HepG2 (cell line): ENCODE data around the gene ELF1. TPM values are rescaled to one million over a fixed set of nuclear protein-coding genes. Genes with fewer than 3 reads are reported as not detected.
A peak's percentile ranks its signal among the peaks of the same experiment; 100 is the strongest.
"Not testable (repeated sequence)": the region's sequence is repeated elsewhere in the genome, so short reads cannot be mapped to it uniquely, and the experiment has no call there.

Source experiments
- ATAC-seq: fragments of 200-7000 bp; cut with Tn5 transposase; 3 replicates; pipeline ENCODE4 v1.9.1; 2020; ENCODE audit warnings: mild to moderate bottlenecking, moderate library complexity
- BruUV-seq: library from RNA; stranded (reverse); fragments of 400-500 nt; replicated peaks from 2 replicates; lab custom pipeline; 2021; lab: Mats Ljungman, UMichigan
- CTCF ChIA-PET: fragments of 300-600 bp; formaldehyde crosslinking; extraction: SDS; loops from one replicate; lab custom pipeline; 2021; ENCODE audit warnings: low total read pairs, inconsistent platforms, low intra/inter-chr PET ratio; lab: Yijun Ruan, JAX
- POLR2A ChIA-PET: fragments of 350-600 bp; sonication (Branson Sonifier 250); formaldehyde crosslinking; loops from one replicate; lab custom pipeline; 2020; ENCODE audit warnings: antibody characterized with exemption, inconsistent platforms; lab: Yijun Ruan, JAX
- DNase-seq: peaks from one replicate; pipeline ENCODE4 v3.0.0-alpha.2; 2015; ENCODE audit warnings: low spot score
- FAIRE-seq: peaks from 3 replicates; lab custom pipeline; 2011; peaks lifted over from hg19 to GRCh38; lab: Jason Lieb, UNC
- H2AFZ ChIP-seq: one replicate; pipeline ENCODE4 v1.6.1; 2011; ENCODE audit warnings: low read length, inconsistent platforms
- H3K27ac ChIP-seq: fragments of 300-600 bp; 3 replicates; pipeline ENCODE4 v1.8.0; 2011; ENCODE audit warnings: mixed run types, mild to moderate bottlenecking, mixed read lengths, low read length, inconsistent platforms; ENCODE audit not compliant: insufficient read depth; ENCODE audit errors: extremely low read length
- H3K27me3 ChIP-seq, 2 experiments: fragments of 200-600 bp in 1 of 2; 2 replicates in 1 of 2; 3 replicates in 1 of 2; pipeline versions ENCODE4 v1.6.0 to v1.8.0; 2011; ENCODE audit warnings: low read length in 2 of 2, mild to moderate bottlenecking in 2 of 2, moderate library complexity in 2 of 2, inconsistent platforms in 1 of 2; ENCODE audit not compliant: insufficient read depth in 2 of 2, control insufficient read depth in 1 of 2
- H3K36me3 ChIP-seq, 2 experiments: fragments of 200-600 bp in 1 of 2; replicated peaks in 1 of 2; 2 replicates in 1 of 2; 3 replicates in 1 of 2; pipeline versions ENCODE4 v1.5.1 to v1.8.0; 2011; ENCODE audit warnings: low read length in 2 of 2, inconsistent platforms in 1 of 2; ENCODE audit not compliant: insufficient read depth in 2 of 2, control insufficient read depth in 1 of 2
- H3K4me1 ChIP-seq: 2 replicates; pipeline ENCODE4 v1.5.1; 2012; ENCODE audit warnings: low read length, inconsistent platforms; ENCODE audit not compliant: insufficient read depth
- H3K4me2 ChIP-seq: 2 replicates; pipeline ENCODE4 v1.6.0; 2011; ENCODE audit warnings: low read depth, low read length, inconsistent platforms
- H3K4me3 ChIP-seq, 3 experiments: fragments of 200-600 bp in 1 of 3; sonication (generic), shearing (Covaris generic) in 1 of 3; replicated peaks in 1 of 3; 2 replicates each; pipeline ENCODE4 v1.5.1; 2011 to 2016; ENCODE audit warnings: low read length in 3 of 3, inconsistent platforms in 2 of 3, low read depth in 2 of 3, mild to moderate bottlenecking in 2 of 3, control low read depth in 1 of 3, mixed read lengths in 1 of 3; ENCODE audit not compliant: insufficient read depth in 1 of 3
- H3K79me2 ChIP-seq: one replicate; pipeline ENCODE4 v1.6.1; 2011; ENCODE audit warnings: low read length, inconsistent platforms; ENCODE audit not compliant: insufficient read depth
- H3K9ac ChIP-seq: 2 replicates; pipeline ENCODE4 v1.6.0; 2011; ENCODE audit warnings: mild to moderate bottlenecking, low read depth, low read length, inconsistent platforms; ENCODE audit not compliant: insufficient read depth
- H3K9me3 ChIP-seq: 2 replicates; pipeline ENCODE4 v1.5.1; 2012; ENCODE audit warnings: mild to moderate bottlenecking, low read length
- H4K20me1 ChIP-seq: 2 replicates; pipeline ENCODE4 v1.6.0; 2011; ENCODE audit warnings: inconsistent platforms, mild to moderate bottlenecking, low read length, moderate library complexity; ENCODE audit not compliant: insufficient read depth
- IRF2 ChIP-seq: IDR thresholded peaks from 2 replicates; pipeline ENCODE4 v1.6.1; 2018; ENCODE audit warnings: missing genetic modification reagents, missing compliant biosample characterization
- JUNB ChIP-seq: sonication (generic); formaldehyde crosslinking; IDR thresholded peaks from 2 replicates; pipeline ENCODE4 v1.8.0; 2022; ENCODE audit warnings: missing genetic modification reagents, mild to moderate bottlenecking, borderline replicate concordance
- WGBS: methylation state at CpG from one replicate; pipeline ENCODE4 v1.1.6; 2017; ENCODE audit warnings: low lambda C conversion rate; 5-methylcytosine and 5-hydroxymethylcytosine counted together
- in situ Hi-C: cut with HindIII; loops from 2 replicates; pipeline ENCODE4 v1.10.0; 2017; ENCODE audit warnings: low pct_unique_long_range_greater_than_20kb; ENCODE audit not compliant: extremely low pct_ligation_motif_present
- intact Hi-C: fragments of 100-400 bp; cut with micrococcal nuclease; formaldehyde crosslinking; loops from one replicate; pipeline ENCODE4 v1.10.0; 2022; ENCODE audit not compliant: unreplicated experiment
- polyA plus RNA-seq, 8 experiments: library from polyadenylated mRNA; depleted of rRNA in 3 of 8; stranded (reverse) in 7 of 8; unstranded in 1 of 8; fragments of >200 nt; fragmentation: Illumina TruSeq in 4 of 8; extraction: Trizol in 4 of 8; gene quantifications; 2 replicates each; pipeline versions ENCODE4 v1.2.1 to v1.2.3, GENCODE V29; 2011 to 2016; ENCODE audit warnings: low read depth in 4 of 8, missing spikeins in 1 of 8, mixed read lengths in 1 of 8; ENCODE audit not compliant: insufficient read depth in 1 of 8
- total RNA-seq, 5 experiments: library from RNA; depleted of rRNA; stranded (reverse); fragments of >200 nt; fragmentation: Illumina TruSeq; extraction: Trizol; gene quantifications; 2 replicates each; pipeline ENCODE4 v1.2.3, GENCODE V29; 2016; ENCODE audit warnings: low read depth in 1 of 5
- TF ChIP-seq, protein P1 (sequence below): sonication (generic); formaldehyde crosslinking; IDR thresholded peaks from 2 replicates; pipeline ENCODE4 v1.5.0; 2020; ENCODE audit warnings: missing genetic modification reagents
- TF ChIP-seq, protein P2 (sequence below): sonication (generic); formaldehyde crosslinking; IDR thresholded peaks from 2 replicates; pipeline ENCODE4 v1.4.0; 2020; ENCODE audit warnings: missing genetic modification reagents

ELF1 gene
- total and polyA plus RNA-seq, 2 of the 13 experiments (the other 11 are each of a cell fraction or from before 2014, with no cell fraction given), result 24.6 to 71.5 TPM

DNA sequence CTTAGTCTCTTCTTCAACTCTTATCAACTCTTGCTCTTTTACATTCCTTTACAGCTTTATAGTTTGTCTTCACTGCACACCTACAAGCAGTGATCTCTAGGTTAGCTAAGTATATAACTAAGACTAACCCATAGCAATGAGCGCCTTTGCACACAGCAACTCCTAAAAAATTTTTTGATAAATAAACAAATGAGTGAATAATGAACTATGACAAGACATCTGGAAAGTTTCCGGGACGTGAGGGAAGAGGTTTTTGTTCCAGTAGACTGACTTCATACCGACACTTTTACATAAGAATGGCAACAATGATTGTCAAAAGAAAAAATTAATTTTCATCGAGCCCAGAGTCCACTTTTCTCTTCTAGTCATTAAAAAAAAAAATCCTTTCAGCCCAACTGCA lies 98.3 kb downstream of the ELF1 start:
- in situ Hi-C loops, result no loop called here
- TF ChIP-seq, protein P1, sequence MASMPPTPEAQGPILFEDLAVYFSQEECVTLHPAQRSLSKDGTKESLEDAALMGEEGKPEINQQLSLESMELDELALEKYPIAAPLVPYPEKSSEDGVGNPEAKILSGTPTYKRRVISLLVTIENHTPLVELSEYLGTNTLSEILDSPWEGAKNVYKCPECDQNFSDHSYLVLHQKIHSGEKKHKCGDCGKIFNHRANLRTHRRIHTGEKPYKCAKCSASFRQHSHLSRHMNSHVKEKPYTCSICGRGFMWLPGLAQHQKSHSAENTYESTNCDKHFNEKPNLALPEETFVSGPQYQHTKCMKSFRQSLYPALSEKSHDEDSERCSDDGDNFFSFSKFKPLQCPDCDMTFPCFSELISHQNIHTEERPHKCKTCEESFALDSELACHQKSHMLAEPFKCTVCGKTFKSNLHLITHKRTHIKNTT (CRISPR knock-in tag), result no peak
- TF ChIP-seq, protein P2, sequence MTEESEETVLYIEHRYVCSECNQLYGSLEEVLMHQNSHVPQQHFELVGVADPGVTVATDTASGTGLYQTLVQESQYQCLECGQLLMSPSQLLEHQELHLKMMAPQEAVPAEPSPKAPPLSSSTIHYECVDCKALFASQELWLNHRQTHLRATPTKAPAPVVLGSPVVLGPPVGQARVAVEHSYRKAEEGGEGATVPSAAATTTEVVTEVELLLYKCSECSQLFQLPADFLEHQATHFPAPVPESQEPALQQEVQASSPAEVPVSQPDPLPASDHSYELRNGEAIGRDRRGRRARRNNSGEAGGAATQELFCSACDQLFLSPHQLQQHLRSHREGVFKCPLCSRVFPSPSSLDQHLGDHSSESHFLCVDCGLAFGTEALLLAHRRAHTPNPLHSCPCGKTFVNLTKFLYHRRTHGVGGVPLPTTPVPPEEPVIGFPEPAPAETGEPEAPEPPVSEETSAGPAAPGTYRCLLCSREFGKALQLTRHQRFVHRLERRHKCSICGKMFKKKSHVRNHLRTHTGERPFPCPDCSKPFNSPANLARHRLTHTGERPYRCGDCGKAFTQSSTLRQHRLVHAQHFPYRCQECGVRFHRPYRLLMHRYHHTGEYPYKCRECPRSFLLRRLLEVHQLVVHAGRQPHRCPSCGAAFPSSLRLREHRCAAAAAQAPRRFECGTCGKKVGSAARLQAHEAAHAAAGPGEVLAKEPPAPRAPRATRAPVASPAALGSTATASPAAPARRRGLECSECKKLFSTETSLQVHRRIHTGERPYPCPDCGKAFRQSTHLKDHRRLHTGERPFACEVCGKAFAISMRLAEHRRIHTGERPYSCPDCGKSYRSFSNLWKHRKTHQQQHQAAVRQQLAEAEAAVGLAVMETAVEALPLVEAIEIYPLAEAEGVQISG (CRISPR knock-in tag), result no peak
- TF ChIP-seq IRF2 (CRISPR knock-in tag) (no peak), JUNB (no peak)
- Histone ChIP-seq H3K79me2 (no peaks in the 10 kb centered on the region), H3K27me3 (no peaks in the 10 kb centered on the region; a peak in 2 of 5 replicates), H3K27ac (peak overlapping the region; percentile 71), H3K4me2 (peak overlapping the region; percentile 81), H3K9me3 (no peaks in the 10 kb centered on the region), H3K36me3 (no peaks in the 10 kb centered on the region), H3K4me3 (peak overlapping the region; percentile 68 to 86 (median 73)), H2AFZ (peak overlapping the region; percentile 85), H3K4me1 (peaks cover 27% of the 10 kb centered on the region), H3K9ac (peak overlapping the region; percentile 69), H4K20me1 (no peaks in the 10 kb centered on the region)
- ATAC-seq, result no peak
- ChIA-PET CTCF (interaction anchor here (0.7 kb wide), 1 partner anchor 58 kb away, joined by 3 read pairs; no protein-coding TSS in a partner anchor), POLR2A (interaction anchor here (0.7 to 3.1 kb wide), 6 partner anchors 25 to 151 kb away, joined by 3 to 22 read pairs (median 4); partner anchors contain the start of gene SLC25A15)
- 18% methylated on average over 5 of the region's 5 CpGs for WGBS
- no TSS peak for BruUV-seq
- no peak for FAIRE-seq
- DNase-seq, result no peak
- intact Hi-C loops, result loop anchor here (2.0 to 5.0 kb wide), 2 partner anchors 96 to 134 kb away; partner anchors contain the start of gene ELF1

DNA sequence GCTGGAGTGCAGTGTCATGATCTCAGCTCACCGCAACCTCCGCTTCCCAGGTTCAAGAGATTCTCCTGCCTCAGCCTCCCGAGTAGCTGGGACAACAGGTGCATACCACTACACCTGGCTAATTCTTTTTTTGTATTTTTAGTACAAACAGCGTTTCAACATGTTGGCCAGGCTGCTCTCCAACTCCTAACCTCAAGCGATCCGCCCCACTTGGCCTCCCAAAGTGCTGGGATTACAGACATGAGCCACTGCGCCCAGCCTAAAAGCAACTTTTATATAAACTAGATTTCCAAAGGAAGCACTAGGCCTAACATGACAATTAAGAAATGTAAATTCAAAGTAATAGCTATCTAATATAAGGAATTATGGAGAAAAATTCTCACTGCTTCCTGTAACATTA lies 99.2 kb downstream of the ELF1 start:
- H2AFZ ChIP-seq, FAIRE-seq, H3K9me3 ChIP-seq, H4K20me1 ChIP-seq, BruUV-seq, H3K27me3 ChIP-seq, in situ Hi-C loops, H3K27ac ChIP-seq, DNase-seq, CTCF ChIA-PET, H3K36me3 ChIP-seq, H3K9ac ChIP-seq, POLR2A ChIA-PET, ATAC-seq, H3K4me3 ChIP-seq, H3K79me2 ChIP-seq: not testable (repeated sequence)
- intact Hi-C loops, result loop anchor here (2.0 to 5.0 kb wide), 2 partner anchors 97 to 133 kb away; partner anchors contain the start of gene ELF1
- WGBS, result 95% methylated on average over 7 of the region's 7 CpGs
- Histone ChIP-seq H3K4me1 (peaks cover 27% of the 10 kb centered on the region), H3K4me2 (peak overlapping the region; percentile 81; the same call in 1 of the 2 replicates)
